ENCODE results near the gene SCAMP1.

GRCh38 chr5:78500028-78500427 lies 139.6 kb downstream of the SCAMP1 start:
- TF ChIP-seq SP1 (CRISPR knock-in tag; conservative IDR thresholded peaks at IDR 0.05) (no peak), CTCF (IDR thresholded peaks at IDR 0.05) (no peak), CBFB (CRISPR knock-in tag; IDR thresholded peaks at IDR 0.05; ENCODE audit: low read depth) (no peak), MAX (CRISPR knock-in tag; IDR thresholded peaks at IDR 0.05) (no peak), HMGA2 (CRISPR knock-in tag; IDR thresholded peaks at IDR 0.05) (no peak), FOXK1 (CRISPR knock-in tag; IDR thresholded peaks at IDR 0.05) (no peak), ZBTB21 (CRISPR knock-in tag; IDR thresholded peaks at IDR 0.05; ENCODE audit: borderline replicate concordance) (no peak), NR2C2 (CRISPR knock-in tag; IDR thresholded peaks at IDR 0.05) (no peak), ZNF512 (CRISPR knock-in tag; IDR thresholded peaks at IDR 0.05; ENCODE audit: borderline replicate concordance) (no peak), JUN (CRISPR knock-in tag; IDR thresholded peaks at IDR 0.05) (no peak)

All from WTC11 (cell line).